Upper lobe of left lung (tissue), 6 donors: ENCODE measurements around the gene TLE4. TPM values are rescaled to one million over a fixed set of nuclear protein-coding genes. Genes with fewer than 3 reads are reported as not detected.

Experiments used
- ATAC-seq, 2 donors: fragments of 200-7000 bp; cut with Tn5 transposase; one replicate each; pipeline ENCODE4 v1.9.1; 2022; ENCODE audit warnings: mild to moderate bottlenecking in 2 of 2, moderate library complexity in 2 of 2; ENCODE audit not compliant: low FRiP score in 2 of 2
- DNase-seq, 2 donors: peaks; one replicate each; pipeline ENCODE4 v3.0.0-alpha.2; 2019 to 2020
- H3K27ac ChIP-seq, 4 donors: fragments of 200-600 bp; sonication (generic); one replicate each; pipeline ENCODE4 v1.5.1; 2016 to 2019
- H3K27me3 ChIP-seq, 4 donors: fragments of 200-600 bp; sonication (generic); one replicate each; pipeline ENCODE4 v1.5.1; 2017 to 2019
- H3K36me3 ChIP-seq, 4 donors: fragments of 200-600 bp; sonication (generic); one replicate each; pipeline ENCODE4 v1.5.1; 2016 to 2019
- H3K4me1 ChIP-seq, 4 donors: fragments of 200-600 bp; sonication (generic); one replicate each; pipeline ENCODE4 v1.5.1; 2018 to 2019
- H3K4me3 ChIP-seq, 4 donors: fragments of 200-600 bp; sonication (generic); one replicate each; pipeline ENCODE4 v1.5.1; 2017 to 2019; ENCODE audit warnings: mild to moderate bottlenecking in 2 of 4, moderate library complexity in 1 of 4
- H3K9me3 ChIP-seq, 4 donors: fragments of 200-600 bp; sonication (generic); one replicate each; pipeline ENCODE4 v1.5.1; 2018 to 2019
- CTCF ChIP-seq, 6 experiments: fragments of 450-650 bp in 4 of 6; fragments of 200-600 bp in 2 of 6; sonication (generic) in 2 of 6; IDR thresholded peaks; one replicate each; pipeline ENCODE4 v1.5.1; 2016 to 2019; ENCODE audit warnings: antibody characterized with exemption in 6 of 6
- EP300 ChIP-seq, 4 donors: sonication (generic); formaldehyde crosslinking; IDR thresholded peaks; one replicate each; pipeline ENCODE4 v1.5.1; 2017; ENCODE audit warnings: antibody characterized with exemption in 4 of 4, control low read depth in 2 of 4
- POLR2A ChIP-seq, 4 donors: fragments of 450-650 bp; IDR thresholded peaks; one replicate each; pipeline ENCODE4 v1.5.1; 2016 to 2017; ENCODE audit warnings: antibody characterized with exemption in 4 of 4, mild to moderate bottlenecking in 2 of 4
- POLR2AphosphoS5 ChIP-seq, 2 donors: sonication (generic); formaldehyde crosslinking; IDR thresholded peaks; one replicate each; pipeline ENCODE4 v1.5.1; 2017; ENCODE audit warnings: antibody characterized with exemption in 2 of 2
- WGBS, 2 donors: methylation state at CpG; one replicate each; pipeline ENCODE4 v1.1.5; 2017 to 2018; 5-methylcytosine and 5-hydroxymethylcytosine counted together
- total RNA-seq, 6 donors: library from RNA; depleted of rRNA in 4 of 6; stranded (reverse); fragments of >200 nt in 4 of 6; gene quantifications; one replicate each; pipeline versions ENCODE4 v1.1.0 to v1.2.1, GENCODE V29; 2016 to 2021
- donor health status: DM: no; HTN: no; CAD: no; lungs with moderate emphysema.
- donor health status: DM: no; HTN: yes; CAD: no; lungs with severe emphysema.

The TLE4 gene
- total RNA-seq, 6 donors from 2014 or later: 37.7 to 152 (median 46.7) TPM

- Histone ChIP-seq H3K27me3 (no peaks in the 10 kb centered on the region), H3K27ac (peak overlapping the region in 3 of 4 donors; percentile 36 to 76 (median 38)), H3K36me3 (no peaks in the 10 kb centered on the region), H3K9me3 (no peaks in the 10 kb centered on the region), H3K4me1 (peaks cover 10 to 24% (median 14%) of the 10 kb centered on the region in 4 donors), H3K4me3 (no peak overlapping the region)
- DNase-seq (peak in 1 of 2 donors; percentile 64), ATAC-seq (peak; percentile 84 to 90)
- 30 to 48% methylated on average over 6 of the region's 6 CpGs for WGBS, 2 donors
- TF ChIP-seq EP300 (IDR thresholded peaks at IDR 0.05) (no peak), POLR2AphosphoS5 (IDR thresholded peaks at IDR 0.05) (peak in 1 of 2 donors; percentile 27)
These were observed 52.3 kb downstream of the TLE4 start for GRCh38 chr9:79623799-79624721.

- no peaks in the 10 kb centered on the region for H3K27me3 ChIP-seq
- 91 to 96% methylated on average over 2 of the region's 2 CpGs for WGBS, 2 donors
- H3K4me3 ChIP-seq: no peak overlapping the region
- DNase-seq: no peak
- H3K36me3 ChIP-seq: no peaks in the 10 kb centered on the region
- H3K9me3 ChIP-seq: no peaks in the 10 kb centered on the region
- TF ChIP-seq CTCF (IDR thresholded peaks at IDR 0.05): no peak
- TF ChIP-seq POLR2AphosphoS5 (IDR thresholded peaks at IDR 0.05): no peak
- TF ChIP-seq EP300 (IDR thresholded peaks at IDR 0.05): no peak
- TF ChIP-seq POLR2A (IDR thresholded peaks at IDR 0.05): no peak
- ATAC-seq: no peak
- peaks cover under 1 to 15% (median 4%) of the 10 kb centered on the region in 4 donors for H3K4me1 ChIP-seq
- H3K27ac ChIP-seq: no peak overlapping the region
These were observed 58.0 kb downstream of the TLE4 start for GRCh38 chr9:79629721-79630120.

GRCh38 chr9:79630521-79631403 is 59.0 kb downstream of the TLE4 start:
- WGBS, 2 donors: 83 to 84% methylated on average over 5 of the region's 5 CpGs
- no peaks in the 10 kb centered on the region for H3K27me3 ChIP-seq
- H3K36me3 ChIP-seq: no peaks in the 10 kb centered on the region
- H3K9me3 ChIP-seq: no peaks in the 10 kb centered on the region
- ATAC-seq (no peak), DNase-seq (no peak)
- no peak overlapping the region for H3K4me3 ChIP-seq
- no peak overlapping the region for H3K27ac ChIP-seq
- H3K4me1 ChIP-seq: peaks cover 0 to 15% (median 4%) of the 10 kb centered on the region in 4 donors
- TF ChIP-seq POLR2AphosphoS5 (IDR thresholded peaks at IDR 0.05): no peak
- no peak for TF ChIP-seq CTCF (IDR thresholded peaks at IDR 0.05)
- TF ChIP-seq POLR2A (IDR thresholded peaks at IDR 0.05): no peak
- no peak for TF ChIP-seq EP300 (IDR thresholded peaks at IDR 0.05)

- no peaks in the 10 kb centered on the region for H3K9me3 ChIP-seq
- H3K4me1 ChIP-seq: peaks cover 0 to 15% (median 4%) of the 10 kb centered on the region in 4 donors
- WGBS, 2 donors: 95% methylated on average over 5 of the region's 5 CpGs
- DNase-seq (no peak), ATAC-seq (no peak)
- H3K27ac ChIP-seq: no peak overlapping the region
- H3K27me3 ChIP-seq: no peaks in the 10 kb centered on the region
- H3K36me3 ChIP-seq: no peaks in the 10 kb centered on the region
- no peak for TF ChIP-seq EP300 (IDR thresholded peaks at IDR 0.05)
- H3K4me3 ChIP-seq: no peak overlapping the region
These were observed 60.3 kb downstream of the TLE4 start for GRCh38 chr9:79632060-79632459.

- ATAC-seq: no peak
- no peak overlapping the region for H3K27ac ChIP-seq
- 86 to 95% methylated on average over 1 of the region's 1 CpG for WGBS, 2 donors
- H3K9me3 ChIP-seq: no peaks in the 10 kb centered on the region
- DNase-seq: no peak
- peaks cover 0 to 15% (median 4%) of the 10 kb centered on the region in 4 donors for H3K4me1 ChIP-seq
- no peaks in the 10 kb centered on the region for H3K27me3 ChIP-seq
- H3K4me3 ChIP-seq: no peak overlapping the region
- no peaks in the 10 kb centered on the region for H3K36me3 ChIP-seq
- TF ChIP-seq POLR2A (IDR thresholded peaks at IDR 0.05) (no peak), POLR2AphosphoS5 (IDR thresholded peaks at IDR 0.05) (no peak), EP300 (IDR thresholded peaks at IDR 0.05) (no peak), CTCF (IDR thresholded peaks at IDR 0.05) (no peak)
These were observed 60.9 kb downstream of the TLE4 start for GRCh38 chr9:79632705-79633104.
